Natural killer cell treated with Interleukin-12 subunit alpha and Interleukin-12 subunit beta and Interleukin-15 and Interleukin-18, amount 100 ng/mL, for 72 hours (primary cell): ENCODE measurements around the gene CECR2. TPM values are rescaled to one million over a fixed set of nuclear protein-coding genes. Genes with fewer than 3 reads are reported as not detected.

Experiments
- ATAC-seq, 2 donors: fragments of 150-1000 bp; cut with Tn5 transposase in 1 of 2; sonication (Bioruptor Pico), chemical (Tn5 transposase) in 1 of 2; 2 replicates each; pipeline ENCODE4 v1.10.0; 2021
- DNase-seq: peaks from one replicate; pipeline ENCODE4 v3.0.0; 2022; ENCODE audit warnings: low spot score
- H3K27ac Mint-ChIP-seq, 2 donors: 1 replicate in 1 of 2; 2 replicates in 1 of 2; pipeline ENCODE4 v1.8.0; 2022; ENCODE audit warnings: mixed read lengths in 2 of 2, mild to moderate bottlenecking in 1 of 2, moderate library complexity in 1 of 2
- H3K27me3 Mint-ChIP-seq, 2 donors: 1 replicate in 1 of 2; 2 replicates in 1 of 2; pipeline ENCODE4 v1.8.0; 2022; ENCODE audit warnings: mixed read lengths in 2 of 2
- H3K36me3 Mint-ChIP-seq: one replicate; pipeline ENCODE4 v1.8.0; 2022; ENCODE audit warnings: mixed read lengths
- H3K4me1 Mint-ChIP-seq, 2 donors: 1 replicate in 1 of 2; 2 replicates in 1 of 2; pipeline ENCODE4 v1.8.0; 2022; ENCODE audit warnings: low read depth in 2 of 2, mixed read lengths in 2 of 2, mild to moderate bottlenecking in 1 of 2
- H3K4me3 Mint-ChIP-seq: one replicate; pipeline ENCODE4 v1.8.0; 2022; ENCODE audit warnings: mixed read lengths
- H3K9me3 Mint-ChIP-seq: 2 replicates; pipeline ENCODE4 v1.8.0; 2022; ENCODE audit warnings: mixed read lengths
- total RNA-seq, 2 donors: library from RNA; stranded (reverse); gene quantifications; one replicate each; pipeline ENCODE4 v1.2.3, GENCODE V29; 2022

The CECR2 gene
- total RNA-seq, 2 donors from 2014 or later, result not detected

GRCh38 chr22:17371448-17371847 lies 2.2 kb downstream of the CECR2 start:
- Mint-ChIP-seq H3K27me3 (peaks cover 34 to 47% of the 10 kb centered on the region in 2 donors), H3K36me3 (no peaks in the 10 kb centered on the region), H3K9me3 (no peaks in the 10 kb centered on the region), H3K27ac (no peak overlapping the region), H3K4me3 (no peak overlapping the region), H3K4me1 (peaks cover 9 to 17% of the 10 kb centered on the region in 2 donors)
- DNase-seq (no peak), ATAC-seq (no peak)

- H3K27me3 Mint-ChIP-seq, result peaks cover 15 to 25% of the 10 kb centered on the region in 2 donors
- H3K4me3 Mint-ChIP-seq, result no peak overlapping the region
- ATAC-seq, result no peak
- DNase-seq, result no peak
- H3K4me1 Mint-ChIP-seq, result peaks cover 6% of the 10 kb centered on the region in 2 donors
- H3K27ac Mint-ChIP-seq, result no peak overlapping the region
- H3K9me3 Mint-ChIP-seq, result no peaks in the 10 kb centered on the region
- no peaks in the 10 kb centered on the region for H3K36me3 Mint-ChIP-seq
These were observed 4.6 kb downstream of the CECR2 start for GRCh38 chr22:17373855-17374254.

DNA sequence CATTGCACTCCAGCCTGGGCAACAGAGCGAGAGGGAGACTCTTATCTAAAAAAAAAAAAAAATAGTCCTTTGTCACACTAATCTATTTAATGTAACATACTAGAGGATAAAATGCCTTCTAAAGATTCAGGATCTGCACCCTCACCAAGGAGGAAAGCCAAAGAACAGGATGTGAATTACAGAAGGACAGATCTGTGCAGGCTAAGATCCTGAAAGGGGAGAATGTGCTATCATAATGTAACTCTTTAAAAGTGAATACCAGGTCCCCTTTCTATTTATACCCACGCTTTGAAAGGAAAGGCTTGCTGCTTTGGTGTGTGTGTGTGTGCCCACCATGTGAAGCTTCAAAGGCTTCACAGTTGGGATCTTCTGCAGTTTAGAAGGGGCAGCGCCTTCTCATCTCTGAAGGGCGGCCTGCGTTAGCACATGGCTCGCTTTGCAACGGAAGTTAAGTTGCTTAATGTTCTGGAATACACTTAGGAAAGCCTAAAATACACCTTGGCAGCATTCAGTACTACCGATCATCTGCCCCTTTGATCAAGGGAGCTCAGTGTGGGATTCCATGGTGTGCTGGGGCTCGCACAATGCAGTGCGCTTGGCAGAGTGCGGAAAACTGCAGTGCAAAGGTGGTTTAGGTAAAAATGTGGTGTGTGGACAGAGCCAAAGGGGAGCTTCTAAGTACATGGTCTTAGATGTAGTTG lies 6.8 kb downstream of the CECR2 start:
- H3K36me3 Mint-ChIP-seq, result no peaks in the 10 kb centered on the region
- H3K27me3 Mint-ChIP-seq, result peaks cover 13 to 20% of the 10 kb centered on the region in 2 donors
- H3K9me3 Mint-ChIP-seq, result no peaks in the 10 kb centered on the region
- DNase-seq (no peak), ATAC-seq (no peak)
- H3K4me1 Mint-ChIP-seq, result peaks cover 1 to 2% of the 10 kb centered on the region in 2 donors
- H3K4me3 Mint-ChIP-seq, result no peak overlapping the region
- H3K27ac Mint-ChIP-seq, result no peak overlapping the region

DNA sequence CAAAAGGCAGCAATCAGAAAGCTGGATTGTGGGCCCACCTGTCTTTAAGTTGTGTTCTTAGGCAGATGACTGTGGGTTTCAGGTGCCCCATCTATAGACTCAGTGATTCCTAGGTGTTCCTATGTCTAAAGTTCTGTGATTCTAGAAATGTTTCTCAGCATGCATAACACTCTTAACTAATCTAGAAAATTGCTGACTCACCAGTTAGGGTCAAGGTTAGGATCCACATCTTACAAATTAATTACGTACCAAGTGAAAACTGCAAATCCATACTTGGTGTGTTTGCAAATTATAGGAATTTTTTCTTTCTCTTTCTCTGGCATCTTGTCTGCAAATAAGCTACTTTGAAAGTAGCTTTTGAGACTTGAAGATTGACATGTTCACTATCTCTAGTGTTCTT lies 7.7 kb downstream of the CECR2 start:
- DNase-seq (no peak), ATAC-seq (no peak)
- Mint-ChIP-seq H3K9me3 (no peaks in the 10 kb centered on the region), H3K27ac (no peak overlapping the region), H3K27me3 (peaks cover 17 to 19% of the 10 kb centered on the region in 2 donors), H3K4me3 (no peak overlapping the region), H3K36me3 (no peaks in the 10 kb centered on the region), H3K4me1 (no peaks in the 10 kb centered on the region)

- no peaks in the 10 kb centered on the region for H3K4me1 Mint-ChIP-seq
- H3K36me3 Mint-ChIP-seq, result no peaks in the 10 kb centered on the region
- no peak overlapping the region for H3K27ac Mint-ChIP-seq
- no peaks in the 10 kb centered on the region for H3K9me3 Mint-ChIP-seq
- peaks cover 11 to 14% of the 10 kb centered on the region in 2 donors for H3K27me3 Mint-ChIP-seq
- no peak for DNase-seq
- ATAC-seq, result no peak
- H3K4me3 Mint-ChIP-seq, result no peak overlapping the region
These were observed 10.7 kb downstream of the CECR2 start for GRCh38 chr22:17379944-17380343.

DNA sequence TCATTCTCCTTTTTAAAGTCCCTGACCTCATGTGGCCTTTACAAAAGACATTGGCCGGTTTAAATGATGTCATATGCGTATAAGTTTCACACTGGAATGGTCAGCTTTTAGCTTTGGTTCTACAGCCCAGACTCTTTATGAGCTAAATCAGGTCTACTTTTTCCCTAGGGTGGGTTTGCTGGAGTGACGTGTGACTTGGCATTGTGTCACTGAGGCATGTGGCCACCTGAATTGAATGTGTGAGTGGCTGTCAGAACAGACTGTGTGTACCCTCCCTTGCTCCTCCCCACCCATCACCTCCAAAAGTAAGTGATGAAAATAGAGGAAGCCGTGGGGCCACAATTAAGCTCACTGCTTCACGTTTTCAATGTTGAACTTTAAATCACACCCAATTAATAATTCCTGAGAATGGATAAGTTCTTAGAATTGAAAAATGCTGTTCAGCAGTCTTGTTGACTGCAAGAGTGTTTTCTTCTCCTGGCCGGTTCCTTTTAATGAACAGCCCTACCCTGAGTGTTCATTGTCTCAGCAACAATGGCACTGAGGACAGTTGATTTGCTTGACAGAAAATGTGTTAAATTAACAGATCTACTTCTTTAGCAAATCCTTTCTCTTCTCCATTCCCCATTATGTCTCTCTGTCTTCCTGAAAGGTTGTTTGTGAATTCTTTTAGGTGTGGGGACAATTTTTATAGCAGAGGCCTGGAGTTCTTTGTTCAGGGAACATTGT lies 11.3 kb downstream of the CECR2 start:
- ATAC-seq, result no peak
- H3K36me3 Mint-ChIP-seq, result no peaks in the 10 kb centered on the region
- peaks cover 13 to 14% of the 10 kb centered on the region in 2 donors for H3K27me3 Mint-ChIP-seq
- no peak for DNase-seq
- no peaks in the 10 kb centered on the region for H3K9me3 Mint-ChIP-seq
- no peaks in the 10 kb centered on the region for H3K4me1 Mint-ChIP-seq
- H3K27ac Mint-ChIP-seq, result no peak overlapping the region
- H3K4me3 Mint-ChIP-seq, result no peak overlapping the region

GRCh38 chr22:17381192-17381913 lies 12.1 kb downstream of the CECR2 start:
- H3K36me3 Mint-ChIP-seq, result no peaks in the 10 kb centered on the region
- DNase-seq (no peak), ATAC-seq (no peak)
- no peak overlapping the region for H3K4me3 Mint-ChIP-seq
- no peaks in the 10 kb centered on the region for H3K9me3 Mint-ChIP-seq
- H3K4me1 Mint-ChIP-seq, result no peaks in the 10 kb centered on the region
- no peak overlapping the region for H3K27ac Mint-ChIP-seq
- peaks cover 14 to 19% of the 10 kb centered on the region in 2 donors for H3K27me3 Mint-ChIP-seq

DNA sequence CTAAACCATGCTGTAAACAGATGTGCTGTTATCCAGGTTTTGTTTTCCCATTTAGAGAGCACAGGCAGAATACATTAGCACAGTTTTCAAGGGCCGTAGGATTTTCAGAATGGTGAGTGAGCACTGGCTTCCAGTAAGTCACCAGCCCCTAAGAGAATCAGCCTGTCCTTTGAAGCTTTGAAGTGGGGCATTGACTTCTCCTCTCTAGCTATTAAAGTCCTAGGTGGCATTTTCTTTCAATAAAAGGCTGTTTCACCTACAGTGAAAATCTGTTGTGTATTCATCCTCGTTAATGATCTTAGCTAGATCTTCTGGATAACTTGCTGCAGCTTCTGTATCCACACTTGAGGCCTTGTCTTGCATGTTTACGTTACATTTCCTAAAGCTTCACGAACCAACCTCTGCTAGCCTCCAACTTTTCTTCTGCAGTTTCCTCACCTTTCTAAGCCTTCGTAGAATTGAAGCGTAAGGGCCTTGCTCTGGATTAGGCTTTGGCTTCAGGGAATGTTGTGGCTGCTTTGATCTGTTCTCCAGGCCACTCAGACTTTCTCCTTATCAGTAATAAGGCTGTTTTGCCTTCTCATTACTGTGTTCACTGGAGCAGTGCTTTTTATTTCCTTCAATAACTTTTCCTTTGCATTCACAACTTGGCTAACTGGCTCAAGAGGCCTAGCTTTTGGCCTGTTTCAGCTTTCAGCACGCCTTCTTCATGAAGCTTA lies 15.5 kb downstream of the CECR2 start:
- no peaks in the 10 kb centered on the region for H3K9me3 Mint-ChIP-seq
- H3K4me3 Mint-ChIP-seq, result no peak overlapping the region
- H3K4me1 Mint-ChIP-seq, result no peaks in the 10 kb centered on the region
- peaks cover 16 to 25% of the 10 kb centered on the region in 2 donors for H3K27me3 Mint-ChIP-seq
- DNase-seq, result no peak
- no peak overlapping the region for H3K27ac Mint-ChIP-seq
- no peaks in the 10 kb centered on the region for H3K36me3 Mint-ChIP-seq
- no peak for ATAC-seq

- Mint-ChIP-seq H3K27me3 (peaks cover 10 to 14% of the 10 kb centered on the region in 2 donors), H3K9me3 (no peaks in the 10 kb centered on the region), H3K27ac (no peak overlapping the region), H3K4me1 (no peaks in the 10 kb centered on the region), H3K4me3 (no peak overlapping the region), H3K36me3 (no peaks in the 10 kb centered on the region)
- ATAC-seq (no peak), DNase-seq (no peak)
These were observed 18.1 kb downstream of the CECR2 start for GRCh38 chr22:17387356-17387755.

GRCh38 chr22:17388235-17388634 lies 19.0 kb downstream of the CECR2 start:
- Mint-ChIP-seq H3K27me3 (peaks cover 10 to 14% of the 10 kb centered on the region in 2 donors), H3K4me3 (no peak overlapping the region)

DNA sequence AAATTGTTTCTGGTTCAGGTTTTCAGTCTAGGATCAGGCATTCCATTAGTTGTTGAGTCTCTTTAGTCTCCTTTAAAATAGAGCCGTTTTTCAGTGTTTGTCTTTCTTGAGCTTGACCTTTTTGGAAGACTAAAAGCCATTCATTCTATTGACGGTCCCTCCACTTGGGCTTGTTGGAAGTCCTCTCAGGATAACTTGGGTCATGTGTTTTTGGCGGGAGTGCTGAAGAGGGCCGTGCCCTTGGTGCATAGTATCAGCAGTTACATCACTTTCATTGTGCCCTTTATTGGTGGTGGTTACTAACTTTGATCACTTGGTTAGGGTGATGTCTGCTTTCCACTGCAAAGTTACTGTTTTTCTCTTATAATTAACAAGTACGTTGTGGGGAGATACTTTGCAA lies 20.8 kb downstream of the CECR2 start:
- no peaks in the 10 kb centered on the region for H3K9me3 Mint-ChIP-seq
- H3K27ac Mint-ChIP-seq, result no peak overlapping the region
- peaks cover 7 to 14% of the 10 kb centered on the region in 2 donors for H3K27me3 Mint-ChIP-seq
- no peaks in the 10 kb centered on the region for H3K36me3 Mint-ChIP-seq
- ATAC-seq (no peak), DNase-seq (no peak)
- H3K4me1 Mint-ChIP-seq, result no peaks in the 10 kb centered on the region
- H3K4me3 Mint-ChIP-seq, result no peak overlapping the region

More at GRCh38 chr22:17388235-17388634, 19.0 kb downstream of the CECR2 start:
- Mint-ChIP-seq H3K27ac (no peak overlapping the region), H3K36me3 (no peaks in the 10 kb centered on the region), H3K4me1 (no peaks in the 10 kb centered on the region), H3K9me3 (no peaks in the 10 kb centered on the region)
- ATAC-seq (no peak), DNase-seq (no peak)

- H3K4me1 Mint-ChIP-seq, result no peaks in the 10 kb centered on the region
- H3K36me3 Mint-ChIP-seq, result no peaks in the 10 kb centered on the region
- no peak overlapping the region for H3K4me3 Mint-ChIP-seq
- peaks cover 0 to 2% of the 10 kb centered on the region in 2 donors for H3K27me3 Mint-ChIP-seq
- ATAC-seq (no peak), DNase-seq (no peak)
- H3K9me3 Mint-ChIP-seq, result no peaks in the 10 kb centered on the region
- no peak overlapping the region for H3K27ac Mint-ChIP-seq
These were observed 27.3 kb downstream of the CECR2 start for GRCh38 chr22:17396516-17396915.

DNA sequence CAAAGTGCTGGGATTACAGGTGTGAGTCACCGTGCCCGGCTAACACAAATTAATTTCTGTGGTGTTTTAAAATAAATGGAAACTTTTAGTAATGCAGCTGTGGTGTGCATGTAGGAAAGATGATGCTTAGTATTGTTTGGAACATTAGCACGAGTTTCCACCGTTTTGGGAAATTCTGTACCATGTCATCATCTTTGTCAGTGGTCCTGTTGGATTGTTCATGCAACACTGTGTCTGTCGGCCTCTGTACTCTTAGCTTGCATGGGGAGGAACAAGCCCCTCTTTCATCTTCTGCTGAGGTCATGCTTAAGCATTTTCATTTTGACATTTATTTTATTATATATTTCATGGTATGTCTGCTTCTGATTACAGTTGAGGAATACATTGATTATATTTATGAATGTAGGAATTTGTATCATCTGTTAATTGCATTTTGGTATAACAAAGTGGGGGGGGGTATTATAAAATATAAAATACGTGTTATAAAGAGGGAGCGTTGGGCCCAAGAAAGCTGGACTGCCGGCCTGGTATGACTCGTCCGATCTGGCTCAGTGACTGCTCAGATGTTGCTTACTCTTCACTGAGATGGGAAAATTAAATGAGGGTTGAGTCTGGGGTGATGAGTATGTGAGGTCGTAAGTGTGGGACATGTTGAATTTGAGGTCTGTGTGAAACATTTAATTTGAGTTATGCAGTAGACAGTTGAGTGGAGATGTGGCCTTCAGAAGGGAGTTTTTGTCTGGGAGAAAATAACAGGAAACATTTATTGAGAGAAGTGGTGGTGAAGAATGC lies 28.7 kb downstream of the CECR2 start:
- no peak for DNase-seq
- peaks cover 0 to 2% of the 10 kb centered on the region in 2 donors for H3K27me3 Mint-ChIP-seq
- H3K36me3 Mint-ChIP-seq, result no peaks in the 10 kb centered on the region
- ATAC-seq, result no peak
- no peak overlapping the region for H3K4me3 Mint-ChIP-seq
- H3K27ac Mint-ChIP-seq, result no peak overlapping the region
- H3K9me3 Mint-ChIP-seq, result no peaks in the 10 kb centered on the region
- H3K4me1 Mint-ChIP-seq, result no peaks in the 10 kb centered on the region
